Sigmoid colon (tissue), 7 donors: Measurements from ENCODE around the gene FOXN4. TPM values are rescaled to one million over a fixed set of nuclear protein-coding genes. Genes with fewer than 3 reads are reported as not detected.
A peak's percentile ranks its signal among the peaks of the same experiment; 100 is the strongest.

Experiments used
- DNase-seq: peaks from one replicate; pipeline ENCODE4 v3.0.0-alpha.2; 2019
- H3K27ac ChIP-seq, 4 donors: fragments of 200-600 bp; sonication (generic); one replicate each; pipeline ENCODE4 v1.5.1; 2016 to 2019; ENCODE audit warnings: mild to moderate bottlenecking in 1 of 4
- H3K27me3 ChIP-seq, 3 donors: fragments of 200-600 bp; sonication (generic); one replicate each; pipeline ENCODE4 v1.5.1; 2019; ENCODE audit warnings: mild to moderate bottlenecking in 1 of 3
- H3K36me3 ChIP-seq, 4 donors: fragments of 200-600 bp; sonication (generic); one replicate each; pipeline ENCODE4 v1.5.1; 2016 to 2019
- H3K4me1 ChIP-seq, 4 donors: fragments of 200-600 bp; sonication (generic); one replicate each; pipeline ENCODE4 v1.5.1; 2017 to 2019
- H3K4me3 ChIP-seq, 4 donors: fragments of 200-600 bp; sonication (generic); one replicate each; pipeline ENCODE4 v1.5.1; 2017 to 2019; ENCODE audit warnings: mild to moderate bottlenecking in 2 of 4, moderate library complexity in 1 of 4
- H3K9me3 ChIP-seq, 4 donors: fragments of 200-600 bp in 3 of 4; sonication (generic) in 3 of 4; one replicate each; pipeline versions ENCODE4 v1.5.1 to v1.6.1; 2013 to 2019
- CTCF ChIP-seq, 4 experiments: fragments of 450-650 bp in 3 of 4; fragments of 200-600 bp in 1 of 4; IDR thresholded peaks; one replicate each; pipeline ENCODE4 v1.5.1; 2016 to 2019; ENCODE audit warnings: antibody characterized with exemption in 4 of 4, mild to moderate bottlenecking in 3 of 4, moderate library complexity in 2 of 4
- EP300 ChIP-seq, 4 donors: sonication (generic); formaldehyde crosslinking; IDR thresholded peaks; one replicate each; pipeline ENCODE4 v1.6.1; 2017; ENCODE audit warnings: antibody characterized with exemption in 4 of 4
- POLR2A ChIP-seq, 2 donors: fragments of 450-650 bp; IDR thresholded peaks; one replicate each; pipeline ENCODE4 v1.6.1; 2016; ENCODE audit warnings: antibody characterized with exemption in 2 of 2, mild to moderate bottlenecking in 2 of 2, moderate library complexity in 2 of 2
- POLR2AphosphoS5 ChIP-seq, 4 donors: sonication (generic); formaldehyde crosslinking; IDR thresholded peaks; one replicate each; pipeline ENCODE4 v1.6.1; 2017; ENCODE audit warnings: antibody characterized with exemption in 4 of 4
- WGBS, 2 donors: extraction: QIAGEN DNeasy Blood & Tissue Kit; methylation state at CpG; one replicate each; pipeline ENCODE4 v1.1.7; 2013; 5-methylcytosine and 5-hydroxymethylcytosine counted together
- intact Hi-C: fragments of 100-400 bp; cut with DNase I; formaldehyde crosslinking; loops from one replicate; pipeline ENCODE4 v1.15.1; 2023
- polyA plus RNA-seq, 3 donors: library from polyadenylated mRNA; stranded (reverse); fragments of 200-250 nt; gene quantifications; one replicate each; pipeline ENCODE4 v1.2.3, GENCODE V29; 2013
- total RNA-seq, 4 donors: library from RNA; depleted of rRNA; stranded (reverse); fragments of >200 nt; gene quantifications; one replicate each; pipeline ENCODE4 v1.1.0, GENCODE V29; 2016
- donor health status: healthy with polysubstance abuse.
- donor health status: Bipolar disorder and iron deficiency.
- donor health status: healthy.

Gene FOXN4
- total and polyA plus RNA-seq, 7 donors: 0.06 to 1.9 (median 0.41) TPM; not detected in 4

- Histone ChIP-seq H3K4me1 (peaks cover 0 to 10% (median 7%) of the 10 kb centered on the region in 4 donors), H3K27me3 (no peaks in the 10 kb centered on the region), H3K4me3 (no peak overlapping the region), H3K9me3 (peaks cover 0 to 6% (median 5%) of the 10 kb centered on the region in 4 donors), H3K36me3 (peaks cover 55 to 100% (median 73%) of the 10 kb centered on the region in 4 donors), H3K27ac (no peak overlapping the region)
- intact Hi-C loops: no loop called here
- 96 to 98% methylated on average over 7 of the region's 7 CpGs for WGBS, 2 donors
- DNase-seq: peak; percentile 18
- no peak for TF ChIP-seq CTCF (IDR thresholded peaks at IDR 0.05)
- no peak for TF ChIP-seq EP300 (IDR thresholded peaks at IDR 0.05)
- TF ChIP-seq POLR2AphosphoS5 (IDR thresholded peaks at IDR 0.05): no peak
- no peak for TF ChIP-seq POLR2A (IDR thresholded peaks at IDR 0.05)
Observed at GRCh38 chr12:109253913-109254544, 55.1 kb downstream of the FOXN4 start.

- H3K27me3 ChIP-seq: no peaks in the 10 kb centered on the region
- TF ChIP-seq CTCF (IDR thresholded peaks at IDR 0.05) (no peak), EP300 (IDR thresholded peaks at IDR 0.05) (no peak), POLR2AphosphoS5 (IDR thresholded peaks at IDR 0.05) (no peak), POLR2A (IDR thresholded peaks at IDR 0.05) (no peak)
- no peak overlapping the region for H3K27ac ChIP-seq
- no peak overlapping the region for H3K4me3 ChIP-seq
- peaks cover 47 to 99% (median 65%) of the 10 kb centered on the region in 4 donors for H3K36me3 ChIP-seq
- peak; percentile 4 for DNase-seq
- H3K9me3 ChIP-seq: peaks cover 0 to 6% (median 5%) of the 10 kb centered on the region in 4 donors
- WGBS, 2 donors: 95 to 97% methylated on average over 4 of the region's 4 CpGs
- intact Hi-C loops: no loop called here
- H3K4me1 ChIP-seq: peaks cover 0 to 10% (median 7%) of the 10 kb centered on the region in 4 donors
Observed at GRCh38 chr12:109252799-109253198, 56.3 kb downstream of the FOXN4 start.

GRCh38 chr12:109250523-109250922, 58.6 kb downstream of the FOXN4 start:
- intact Hi-C loops: no loop called here
- TF ChIP-seq EP300 (IDR thresholded peaks at IDR 0.05): no peak
- TF ChIP-seq CTCF (IDR thresholded peaks at IDR 0.05): no peak
- no peak for TF ChIP-seq POLR2AphosphoS5 (IDR thresholded peaks at IDR 0.05)
- no peak for TF ChIP-seq POLR2A (IDR thresholded peaks at IDR 0.05)
- H3K4me3 ChIP-seq: no peak overlapping the region
- 85 to 86% methylated on average over 1 of the region's 1 CpG for WGBS, 2 donors
- peaks cover 0 to 6% (median 5%) of the 10 kb centered on the region in 4 donors for H3K9me3 ChIP-seq
- no peaks in the 10 kb centered on the region for H3K27me3 ChIP-seq
- peaks cover 47 to 99% (median 64%) of the 10 kb centered on the region in 4 donors for H3K36me3 ChIP-seq
- H3K4me1 ChIP-seq: peaks cover 0 to 10% (median 7%) of the 10 kb centered on the region in 4 donors
- peak overlapping the region in 1 of 4 donors; percentile 5 for H3K27ac ChIP-seq
- DNase-seq: no peak

- Histone ChIP-seq H3K27me3 (no peaks in the 10 kb centered on the region), H3K9me3 (no peaks in the 10 kb centered on the region), H3K4me1 (peaks cover 0 to 10% (median 7%) of the 10 kb centered on the region in 4 donors), H3K27ac (no peak overlapping the region), H3K36me3 (peaks cover 44 to 99% (median 63%) of the 10 kb centered on the region in 4 donors), H3K4me3 (no peak overlapping the region)
- intact Hi-C loops: no loop called here
- TF ChIP-seq POLR2A (IDR thresholded peaks at IDR 0.05) (no peak), POLR2AphosphoS5 (IDR thresholded peaks at IDR 0.05) (no peak), CTCF (IDR thresholded peaks at IDR 0.05) (no peak), EP300 (IDR thresholded peaks at IDR 0.05) (no peak)
- WGBS, 2 donors: 28 to 73% methylated on average over 9 of the region's 9 CpGs
- peak; percentile 56 for DNase-seq
Observed at GRCh38 chr12:109247831-109248654, 61.0 kb downstream of the FOXN4 start.
